Hematopoietic multipotent progenitor cell treated with erythropoietin and hydrocortisone succinate and interleukin-3 and kit ligand, for 15 days (in vitro differentiated cells): ENCODE data around the gene TSPAN1.

Source experiments
- DNase-seq: peaks from one replicate; pipeline ENCODE4 v3.0.0-alpha.2; 2015; ENCODE audit warnings: low spot score

TSPAN1 gene

GRCh38 chr1:46187106-46187869 is 12.4 kb downstream of the TSPAN1 start:
- DNase-seq: no peak

- no peak for DNase-seq
Measured at GRCh38 chr1:46188295-46189030, 13.6 kb downstream of the TSPAN1 start.

- no peak for DNase-seq
Measured at GRCh38 chr1:46190539-46190938, 15.7 kb downstream of the TSPAN1 start.

- DNase-seq: no peak
Measured at GRCh38 chr1:46191033-46191701, 16.3 kb downstream of the TSPAN1 start.

- DNase-seq: no peak
Measured at GRCh38 chr1:46192171-46192570, 17.3 kb downstream of the TSPAN1 start.

GRCh38 chr1:46193285-46193684 is 18.4 kb downstream of the TSPAN1 start:
- DNase-seq: no peak

GRCh38 chr1:46193984-46194570 is 19.2 kb downstream of the TSPAN1 start:
- DNase-seq: no peak

- DNase-seq: no peak
Measured at GRCh38 chr1:46194641-46195193, 19.8 kb downstream of the TSPAN1 start.

- DNase-seq: no peak
Measured at GRCh38 chr1:46196609-46197008, 21.7 kb downstream of the TSPAN1 start.

- DNase-seq: no peak
Measured at GRCh38 chr1:46197560-46197963, 22.7 kb downstream of the TSPAN1 start.

- peak; percentile 78 for DNase-seq
Measured at GRCh38 chr1:46197964-46198811, 23.3 kb downstream of the TSPAN1 start, which contains the start of gene POMGNT1. Gene POMGNT1 (minus strand): TSS chr1:46198434. CDS start chr1:46197821, 613 bp downstream.

GRCh38 chr1:46199233-46199749 is 24.4 kb downstream of the TSPAN1 start:
- DNase-seq: no peak

- DNase-seq: no peak
Measured at GRCh38 chr1:46203738-46204405, 29.0 kb downstream of the TSPAN1 start.

GRCh38 chr1:46204406-46204742 is 29.5 kb downstream of the TSPAN1 start:
- DNase-seq: no peak

- DNase-seq: no peak
Measured at GRCh38 chr1:46205141-46205540, 30.3 kb downstream of the TSPAN1 start.

GRCh38 chr1:46205791-46206190 is 30.9 kb downstream of the TSPAN1 start:
- no peak for DNase-seq

GRCh38 chr1:46206399-46206798 is 31.5 kb downstream of the TSPAN1 start:
- no peak for DNase-seq

GRCh38 chr1:46210561-46210960 is 35.7 kb downstream of the TSPAN1 start:
- no peak for DNase-seq

GRCh38 chr1:46211051-46211450 is 36.2 kb downstream of the TSPAN1 start:
- no peak for DNase-seq

GRCh38 chr1:46215504-46215903 is 40.6 kb downstream of the TSPAN1 start:
- no peak for DNase-seq
